Astrocyte of the cerebellum (primary cell): ENCODE measurements around the gene RPP14.
"Not testable (repeated sequence)": the region's sequence is repeated elsewhere in the genome, so short reads cannot be mapped to it uniquely, and the experiment has no call there.

Experiments used
- DNase-seq: peaks from one replicate; pipeline ENCODE4 v3.0.0-alpha.2; 2011; ENCODE audit warnings: low read depth
- H3K4me3 ChIP-seq: 2 replicates; pipeline ENCODE4 v1.5.1; 2011; ENCODE audit warnings: mild to moderate bottlenecking, low read depth, low read length, moderate library complexity
- CTCF ChIP-seq: IDR thresholded peaks from 2 replicates; pipeline ENCODE4 v1.5.1; 2012; ENCODE audit warnings: low read length, low read depth, moderate library complexity, mild to moderate bottlenecking; ENCODE audit errors: missing control alignments
- in situ Hi-C: cut with HindIII; loops from 2 replicates; pipeline ENCODE4 v1.10.0; 2017; ENCODE audit warnings: low sequenced_read_pairs

Gene RPP14

GRCh38 chr3:58266577-58266976 is 39.5 kb upstream of the RPP14 start:
- DNase-seq, result no peak
- in situ Hi-C loops, result no loop called here
- H3K4me3 ChIP-seq, result no peak overlapping the region
- TF ChIP-seq CTCF, result no peak

GRCh38 chr3:58267543-58267942 is 38.5 kb upstream of the RPP14 start:
- H3K4me3 ChIP-seq, in situ Hi-C loops, DNase-seq: not testable (repeated sequence)

GRCh38 chr3:58269356-58269755 is 36.7 kb upstream of the RPP14 start:
- no peak for DNase-seq
- TF ChIP-seq CTCF, result no peak
- in situ Hi-C loops, result no loop called here
- no peak overlapping the region for H3K4me3 ChIP-seq

GRCh38 chr3:58270485-58270884 is 35.6 kb upstream of the RPP14 start:
- H3K4me3 ChIP-seq, result no peak overlapping the region
- TF ChIP-seq CTCF, result no peak
- in situ Hi-C loops, result no loop called here
- DNase-seq, result no peak

GRCh38 chr3:58271901-58272501 is 34.0 kb upstream of the RPP14 start:
- TF ChIP-seq CTCF, result no peak
- in situ Hi-C loops, result no loop called here
- DNase-seq, result peak; percentile 87
- H3K4me3 ChIP-seq, result no peak overlapping the region

- DNase-seq, result no peak
- no peak overlapping the region for H3K4me3 ChIP-seq
Observed at GRCh38 chr3:58272891-58273290, 33.2 kb upstream of the RPP14 start.

GRCh38 chr3:58273362-58273761 is 32.7 kb upstream of the RPP14 start:
- DNase-seq, H3K4me3 ChIP-seq, in situ Hi-C loops: not testable (repeated sequence)

More at GRCh38 chr3:58272891-58273290, 33.2 kb upstream of the RPP14 start:
- in situ Hi-C loops, result no loop called here
- no peak for TF ChIP-seq CTCF
